Natural killer cell (primary cell): ENCODE results near the gene CCSER2. TPM values are rescaled to one million over a fixed set of nuclear protein-coding genes. Genes with fewer than 3 reads are reported as not detected.

Source experiments
- ATAC-seq, 3 donors: fragments of 150-1000 bp in 2 of 3; fragments of 200-7000 bp in 1 of 3; cut with Tn5 transposase; 1 replicate in 1 of 3; 2 replicates in 2 of 3; pipeline ENCODE4 v1.10.0; 2021; ENCODE audit warnings: mild to moderate bottlenecking in 2 of 3, moderate library complexity in 2 of 3
- DNase-seq, 2 donors: peaks; one replicate each; pipeline versions ENCODE4 v3.0.0 to v3.0.0-alpha.2; 2013 to 2021; ENCODE audit warnings: mixed read lengths in 1 of 2
- H3K27ac ChIP-seq: one replicate; pipeline ENCODE4 v1.5.1; 2013; ENCODE audit warnings: mild to moderate bottlenecking, low read length
- H3K27me3 ChIP-seq: one replicate; pipeline ENCODE4 v1.6.1; 2013; ENCODE audit warnings: low read length; ENCODE audit not compliant: control insufficient read depth, insufficient read depth
- H3K36me3 ChIP-seq: one replicate; pipeline ENCODE4 v1.6.1; 2013; ENCODE audit warnings: low read length; ENCODE audit not compliant: control insufficient read depth, insufficient read depth
- H3K4me1 ChIP-seq: one replicate; pipeline ENCODE4 v1.6.1; 2013; ENCODE audit warnings: low read length; ENCODE audit not compliant: control insufficient read depth, insufficient read depth
- H3K4me3 ChIP-seq: one replicate; pipeline ENCODE4 v1.5.1; 2013; ENCODE audit warnings: low read length
- H3K9me3 ChIP-seq: one replicate; pipeline ENCODE4 v1.6.1; 2013; ENCODE audit warnings: low read length; ENCODE audit not compliant: control insufficient read depth, insufficient read depth
- H3K27ac Mint-ChIP-seq, 2 donors: one replicate each; pipeline ENCODE4 v1.8.0; 2022; ENCODE audit warnings: mild to moderate bottlenecking in 2 of 2, mixed read lengths in 2 of 2, moderate library complexity in 1 of 2
- H3K27me3 Mint-ChIP-seq, 2 donors: one replicate each; pipeline ENCODE4 v1.8.0; 2022; ENCODE audit warnings: low read depth in 2 of 2, mixed read lengths in 2 of 2
- H3K36me3 Mint-ChIP-seq: one replicate; pipeline ENCODE4 v1.8.0; 2022; ENCODE audit warnings: mixed read lengths
- H3K4me1 Mint-ChIP-seq, 2 donors: one replicate each; pipeline ENCODE4 v1.8.0; 2022; ENCODE audit warnings: mixed read lengths in 2 of 2
- H3K4me3 Mint-ChIP-seq: one replicate; pipeline ENCODE4 v1.8.0; 2022; ENCODE audit warnings: mild to moderate bottlenecking, moderate library complexity, mixed read lengths
- H3K9me3 Mint-ChIP-seq, 2 donors: one replicate each; pipeline ENCODE4 v1.8.0; 2022; ENCODE audit warnings: mixed read lengths in 2 of 2
- WGBS: methylation state at CpG from one replicate; pipeline ENCODE4 v1.1.7; 2013; ENCODE audit warnings: missing lambda C conversion rate; ENCODE audit not compliant: insufficient coverage; 5-methylcytosine and 5-hydroxymethylcytosine counted together
- intact Hi-C: fragments of 100-400 bp; cut with micrococcal nuclease; formaldehyde crosslinking; loops from one replicate; pipeline ENCODE4 v1.14.2; 2022
- total RNA-seq, 4 donors: library from RNA; stranded (reverse); fragments of 120-200 nt in 1 of 4; gene quantifications; one replicate each; pipeline versions ENCODE4 v1.2.3 to v1.2.4, GENCODE V29; 2013 to 2022
- TF ChIP-seq, protein P1 (sequence below): fragments of 200-600 bp; IDR thresholded peaks from one replicate; pipeline ENCODE4 v1.8.0; 2022; ENCODE audit warnings: antibody characterized with exemption

Gene CCSER2
- total RNA-seq, 3 donors from 2014 or later (not counting 1 experiment from before 2014, with no cell fraction given) = 125 to 158 (median 146) TPM

GRCh38 chr10:84415539-84416244 lies 87.3 kb downstream of the CCSER2 start:
- Mint-ChIP-seq H3K9me3 (peaks cover 10 to 21% of the 10 kb centered on the region in 2 donors), H3K27me3 (no peaks in the 10 kb centered on the region), H3K4me3 (no peak overlapping the region), H3K36me3 (peaks cover 49% of the 10 kb centered on the region), H3K4me1 (peaks cover 43 to 46% of the 10 kb centered on the region in 2 donors), H3K27ac (no peak overlapping the region)
- no peak overlapping the region for H3K27ac ChIP-seq
- TF ChIP-seq, protein P1, sequence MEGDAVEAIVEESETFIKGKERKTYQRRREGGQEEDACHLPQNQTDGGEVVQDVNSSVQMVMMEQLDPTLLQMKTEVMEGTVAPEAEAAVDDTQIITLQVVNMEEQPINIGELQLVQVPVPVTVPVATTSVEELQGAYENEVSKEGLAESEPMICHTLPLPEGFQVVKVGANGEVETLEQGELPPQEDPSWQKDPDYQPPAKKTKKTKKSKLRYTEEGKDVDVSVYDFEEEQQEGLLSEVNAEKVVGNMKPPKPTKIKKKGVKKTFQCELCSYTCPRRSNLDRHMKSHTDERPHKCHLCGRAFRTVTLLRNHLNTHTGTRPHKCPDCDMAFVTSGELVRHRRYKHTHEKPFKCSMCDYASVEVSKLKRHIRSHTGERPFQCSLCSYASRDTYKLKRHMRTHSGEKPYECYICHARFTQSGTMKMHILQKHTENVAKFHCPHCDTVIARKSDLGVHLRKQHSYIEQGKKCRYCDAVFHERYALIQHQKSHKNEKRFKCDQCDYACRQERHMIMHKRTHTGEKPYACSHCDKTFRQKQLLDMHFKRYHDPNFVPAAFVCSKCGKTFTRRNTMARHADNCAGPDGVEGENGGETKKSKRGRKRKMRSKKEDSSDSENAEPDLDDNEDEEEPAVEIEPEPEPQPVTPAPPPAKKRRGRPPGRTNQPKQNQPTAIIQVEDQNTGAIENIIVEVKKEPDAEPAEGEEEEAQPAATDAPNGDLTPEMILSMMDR = no peak
- 91% methylated on average over 10 of the region's 10 CpGs for WGBS
- intact Hi-C loops = no loop called here
- DNase-seq (no peak), ATAC-seq (no peak)
- H3K4me1 ChIP-seq = no peaks in the 10 kb centered on the region
- H3K4me3 ChIP-seq = no peak overlapping the region
- peaks cover 5% of the 10 kb centered on the region for H3K9me3 ChIP-seq
- peaks cover 8% of the 10 kb centered on the region for H3K36me3 ChIP-seq
- no peaks in the 10 kb centered on the region for H3K27me3 ChIP-seq

GRCh38 chr10:84416245-84416555 lies 87.8 kb downstream of the CCSER2 start:
- peaks cover 54% of the 10 kb centered on the region for H3K36me3 Mint-ChIP-seq
- no peak overlapping the region for H3K4me3 Mint-ChIP-seq
- 95% methylated on average over 2 of the region's 2 CpGs for WGBS
- no peak overlapping the region for H3K27ac Mint-ChIP-seq
- Histone ChIP-seq H3K4me3 (no peak overlapping the region), H3K27me3 (no peaks in the 10 kb centered on the region), H3K36me3 (peaks cover 8% of the 10 kb centered on the region), H3K4me1 (no peaks in the 10 kb centered on the region), H3K9me3 (peaks cover 5% of the 10 kb centered on the region), H3K27ac (no peak overlapping the region)
- no peak for DNase-seq
- TF ChIP-seq, protein P1 = no peak
- peaks cover 12 to 21% of the 10 kb centered on the region in 2 donors for H3K9me3 Mint-ChIP-seq
- no peaks in the 10 kb centered on the region for H3K27me3 Mint-ChIP-seq
- peaks cover 38 to 46% of the 10 kb centered on the region in 2 donors for H3K4me1 Mint-ChIP-seq
- no peak for ATAC-seq
- intact Hi-C loops = no loop called here

DNA sequence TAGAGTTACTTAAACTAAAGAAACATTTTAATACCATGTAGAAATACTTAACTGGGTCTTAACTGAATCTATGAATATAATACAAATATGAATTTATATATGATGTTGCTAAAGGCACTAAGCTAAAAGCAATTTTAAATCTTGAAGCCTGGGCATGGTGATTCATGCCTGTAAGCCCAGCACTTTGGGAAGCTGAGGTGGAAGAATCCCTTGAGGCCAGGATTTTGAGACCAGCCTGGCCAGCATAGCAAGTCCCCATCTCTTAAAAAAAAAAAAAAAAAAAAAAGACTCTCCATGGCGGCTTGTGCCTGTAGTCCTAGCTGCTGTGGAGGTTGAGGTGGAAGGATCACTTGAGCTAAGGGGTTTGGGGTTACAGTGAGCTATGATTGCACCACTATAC lies 95.3 kb downstream of the CCSER2 start:
- Histone ChIP-seq H3K27me3 (no peaks in the 10 kb centered on the region), H3K9me3 (no peaks in the 10 kb centered on the region), H3K27ac (no peak overlapping the region), H3K4me3 (no peak overlapping the region), H3K36me3 (peaks cover 13% of the 10 kb centered on the region), H3K4me1 (peaks cover 6% of the 10 kb centered on the region)
- no peaks in the 10 kb centered on the region for H3K27me3 Mint-ChIP-seq
- no peak overlapping the region for H3K4me3 Mint-ChIP-seq
- ATAC-seq (no peak), DNase-seq (no peak)
- H3K27ac Mint-ChIP-seq = peak overlapping the region; percentile 50 to 65
- peaks cover 20% of the 10 kb centered on the region for H3K36me3 Mint-ChIP-seq
- WGBS = no CpG with 5 or more reads among the region's 1 CpG
- H3K4me1 Mint-ChIP-seq = peaks cover 34 to 39% of the 10 kb centered on the region in 2 donors
- TF ChIP-seq, protein P1 = no peak
- intact Hi-C loops = no loop called here
- peaks cover 0 to 3% of the 10 kb centered on the region in 2 donors for H3K9me3 Mint-ChIP-seq

- DNase-seq = peak in 1 of 2 donors; percentile 45
- H3K27ac Mint-ChIP-seq = peak overlapping the region; percentile 83 to 90
- peaks cover 36 to 50% of the 10 kb centered on the region in 2 donors for H3K4me1 Mint-ChIP-seq
- H3K27me3 Mint-ChIP-seq = no peaks in the 10 kb centered on the region
- Histone ChIP-seq H3K9me3 (no peaks in the 10 kb centered on the region), H3K27me3 (no peaks in the 10 kb centered on the region), H3K4me1 (peaks cover 6% of the 10 kb centered on the region), H3K4me3 (no peak overlapping the region), H3K27ac (peak overlapping the region; percentile 62), H3K36me3 (peaks cover 10% of the 10 kb centered on the region)
- ATAC-seq = peak; percentile 50 to 69 (median 61)
- TF ChIP-seq, protein P1 = no peak
- 8% methylated on average over 3 of the region's 3 CpGs for WGBS
- intact Hi-C loops = no loop called here
- H3K36me3 Mint-ChIP-seq = peaks cover 16% of the 10 kb centered on the region
- H3K9me3 Mint-ChIP-seq = peaks cover 0 to 3% of the 10 kb centered on the region in 2 donors
- H3K4me3 Mint-ChIP-seq = peak overlapping the region; percentile 45
These were observed 96.4 kb downstream of the CCSER2 start for GRCh38 chr10:84424731-84425167.
